SK-N-SH (cell line): ENCODE results near the gene ZNF579. TPM values are rescaled to one million over a fixed set of nuclear protein-coding genes. Genes with fewer than 3 reads are reported as not detected.

Source experiments
- CTCF ChIA-PET: fragments of 300-600, 350-600 bp; formaldehyde crosslinking; extraction: SDS; loops from one replicate; lab custom pipeline; 2021; lab: Yijun Ruan, JAX
- POLR2A ChIA-PET: fragments of 350-600 bp; sonication (Branson Sonifier 250); formaldehyde crosslinking; extraction: SDS; loops from one replicate; lab custom pipeline; 2020; ENCODE audit warnings: antibody characterized with exemption, inconsistent platforms; lab: Yijun Ruan, JAX
- DNase-seq: peaks from one replicate; pipeline ENCODE4 v3.0.0; 2012
- H2AFZ ChIP-seq: fragments of 200-600 bp; sonication (generic); 2 replicates; pipeline ENCODE4 v1.8.1; 2016; ENCODE audit warnings: antibody characterized with exemption, mild to moderate bottlenecking, low read depth
- H3F3A ChIP-seq: fragments of 200-600 bp; sonication (generic); replicated peaks from 2 replicates; pipeline ENCODE3; 2016; ENCODE audit warnings: antibody characterized with exemption, mild to moderate bottlenecking; ENCODE audit not compliant: insufficient read depth
- H3K27ac ChIP-seq, 2 experiments: fragments of 200-500 bp in 1 of 2; fragments of 200-600 bp in 1 of 2; sonication (Bioruptor generic) in 1 of 2; sonication (generic), shearing (Covaris generic) in 1 of 2; 2 replicates each; pipeline versions ENCODE4 v1.5.1 to v1.6.1; 2014 to 2016; ENCODE audit warnings: low read depth in 2 of 2, inconsistent platforms in 1 of 2, low read length in 1 of 2, mild to moderate bottlenecking in 1 of 2, mixed read lengths in 1 of 2
- H3K27me3 ChIP-seq: fragments of 200-600 bp; sonication (generic), shearing (Covaris generic); 2 replicates; pipeline ENCODE4 v1.6.1; 2016; ENCODE audit warnings: mixed run types; ENCODE audit not compliant: insufficient read depth
- H3K36me3 ChIP-seq, 2 experiments: fragments of 200-500 bp in 1 of 2; fragments of 200-600 bp in 1 of 2; sonication (Bioruptor generic) in 1 of 2; sonication (generic) in 1 of 2; replicated peaks in 1 of 2; 2 replicates each; pipeline versions ENCODE3 to v1.5.1; 2014 to 2016; ENCODE audit warnings: low read length in 1 of 2, mild to moderate bottlenecking in 1 of 2; ENCODE audit not compliant: insufficient read depth in 2 of 2, control insufficient read depth in 1 of 2
- H3K4me1 ChIP-seq, 2 experiments: fragments of 200-500 bp in 1 of 2; fragments of 200-600 bp in 1 of 2; sonication (Bioruptor generic) in 1 of 2; sonication (generic), shearing (Covaris generic) in 1 of 2; 2 replicates each; pipeline versions ENCODE4 v1.5.1 to v1.6.1; 2014 to 2016; ENCODE audit warnings: low read depth in 1 of 2, low read length in 1 of 2, mixed run types in 1 of 2; ENCODE audit not compliant: insufficient read depth in 2 of 2, control insufficient read depth in 1 of 2
- H3K4me2 ChIP-seq: fragments of 200-600 bp; sonication (generic), shearing (Covaris generic); 2 replicates; pipeline ENCODE4 v1.6.1; 2017; ENCODE audit warnings: mixed run types
- H3K4me3 ChIP-seq, 2 experiments: fragments of 200-500 bp in 1 of 2; fragments of 200-600 bp in 1 of 2; sonication (Bioruptor generic) in 1 of 2; sonication (generic), shearing (Covaris generic) in 1 of 2; 2 replicates each; pipeline versions ENCODE4 v1.5.1 to v1.8.1; 2014 to 2016; ENCODE audit warnings: low read depth in 2 of 2, inconsistent platforms in 1 of 2, low read length in 1 of 2, mild to moderate bottlenecking in 1 of 2, mixed read lengths in 1 of 2, moderate library complexity in 1 of 2
- H3K79me2 ChIP-seq: fragments of 200-600 bp; sonication (generic); 2 replicates; pipeline ENCODE4 v1.8.1; 2017; ENCODE audit warnings: mild to moderate bottlenecking; ENCODE audit not compliant: insufficient read depth
- H3K9ac ChIP-seq: fragments of 200-600 bp; sonication (generic); 2 replicates; pipeline ENCODE4 v1.6.1; 2017; ENCODE audit warnings: mixed run types
- H3K9me2 ChIP-seq: fragments of 200-600 bp; sonication (generic); 2 replicates; pipeline ENCODE4 v1.6.1; 2017; ENCODE audit warnings: mixed run types
- H3K9me3 ChIP-seq: fragments of 200-600 bp; sonication (generic); 2 replicates; pipeline ENCODE4 v1.6.1; 2017; ENCODE audit warnings: mixed run types, mild to moderate bottlenecking, moderate library complexity
- H4K20me1 ChIP-seq: fragments of 200-600 bp; sonication (generic); 2 replicates; pipeline ENCODE4 v1.6.1; 2017; ENCODE audit warnings: mild to moderate bottlenecking, mixed run types; ENCODE audit not compliant: insufficient read depth
- ELF1 ChIP-seq: IDR thresholded peaks from 2 replicates; pipeline ENCODE4 v1.4.0; 2012
- EP300 ChIP-seq, 2 experiments: IDR thresholded peaks; 2 replicates each; pipeline versions ENCODE4 v1.4.0 to v1.6.1; 2012; ENCODE audit warnings: borderline replicate concordance in 1 of 2, low read depth in 1 of 2, low read length in 1 of 2
- FOSL2 ChIP-seq: IDR thresholded peaks from 2 replicates; pipeline ENCODE4 v1.4.0; 2012; ENCODE audit warnings: low read depth, mild to moderate bottlenecking, moderate library complexity, borderline replicate concordance
- GABPA ChIP-seq: IDR thresholded peaks from 2 replicates; pipeline ENCODE4 v1.4.0; 2012; ENCODE audit warnings: low read depth, mild to moderate bottlenecking
- JUND ChIP-seq: IDR thresholded peaks from 2 replicates; pipeline ENCODE4 v1.4.0; 2012
- MXI1 ChIP-seq: IDR thresholded peaks from 2 replicates; pipeline ENCODE4 v1.6.1; 2012; ENCODE audit warnings: mild to moderate bottlenecking, low read depth, low read length, improper control_type of control experiment
- RAD21 ChIP-seq: IDR thresholded peaks from 2 replicates; pipeline ENCODE4 v1.6.1; 2012; ENCODE audit warnings: mild to moderate bottlenecking, low read length
- RCOR1 ChIP-seq: fragments of 150-350 bp; IDR thresholded peaks from 2 replicates; pipeline ENCODE4 v1.6.1; 2017; ENCODE audit warnings: antibody characterized with exemption, low read length
- SMC3 ChIP-seq: IDR thresholded peaks from 2 replicates; pipeline ENCODE4 v1.6.1; 2012; ENCODE audit warnings: low read depth, low read length, improper control_type of control experiment
- TAF1 ChIP-seq: IDR thresholded peaks from 2 replicates; pipeline ENCODE4 v1.6.1; 2012; ENCODE audit warnings: low read depth, mild to moderate bottlenecking, low read length, moderate library complexity, borderline replicate concordance
- TCF12 ChIP-seq: IDR thresholded peaks from 2 replicates; pipeline ENCODE4 v1.4.0; 2012
- USF1 ChIP-seq: IDR thresholded peaks from 2 replicates; pipeline ENCODE4 v1.4.0; 2012; ENCODE audit warnings: low read depth, borderline replicate concordance
- YY1 ChIP-seq: IDR thresholded peaks from 2 replicates; pipeline ENCODE4 v1.4.0; 2012; ENCODE audit warnings: low read depth, mild to moderate bottlenecking
- WGBS: methylation state at CpG from one replicate; pipeline ENCODE4 v1.1.6; 2017; ENCODE audit warnings: low lambda C conversion rate; 5-methylcytosine and 5-hydroxymethylcytosine counted together
- polyA plus RNA-seq, 3 experiments: library from polyadenylated mRNA; depleted of rRNA; stranded (reverse); fragments of >200 nt; gene quantifications; 2 replicates each; pipeline ENCODE4 v1.2.3, GENCODE V29; 2012
- TF ChIP-seq, protein P1 (sequence below): IDR thresholded peaks from 2 replicates; pipeline ENCODE4 v1.6.1; 2012; ENCODE audit warnings: mild to moderate bottlenecking, low read depth, low read length, moderate library complexity
- TF ChIP-seq, protein P2 (sequence below): fragments of 150-350 bp; IDR thresholded peaks from 2 replicates; pipeline ENCODE4 v1.6.1; 2017; ENCODE audit warnings: antibody characterized with exemption, low read length, low read depth, borderline replicate concordance

ZNF579 gene
- polyA plus RNA-seq, 1 of the 3 experiments (the other 2 are of a cell fraction) = 5.9 TPM

- no peak for TF ChIP-seq GABPA
- TF ChIP-seq RAD21 = no peak
- TF ChIP-seq TCF12 = no peak
- TF ChIP-seq, protein P1, sequence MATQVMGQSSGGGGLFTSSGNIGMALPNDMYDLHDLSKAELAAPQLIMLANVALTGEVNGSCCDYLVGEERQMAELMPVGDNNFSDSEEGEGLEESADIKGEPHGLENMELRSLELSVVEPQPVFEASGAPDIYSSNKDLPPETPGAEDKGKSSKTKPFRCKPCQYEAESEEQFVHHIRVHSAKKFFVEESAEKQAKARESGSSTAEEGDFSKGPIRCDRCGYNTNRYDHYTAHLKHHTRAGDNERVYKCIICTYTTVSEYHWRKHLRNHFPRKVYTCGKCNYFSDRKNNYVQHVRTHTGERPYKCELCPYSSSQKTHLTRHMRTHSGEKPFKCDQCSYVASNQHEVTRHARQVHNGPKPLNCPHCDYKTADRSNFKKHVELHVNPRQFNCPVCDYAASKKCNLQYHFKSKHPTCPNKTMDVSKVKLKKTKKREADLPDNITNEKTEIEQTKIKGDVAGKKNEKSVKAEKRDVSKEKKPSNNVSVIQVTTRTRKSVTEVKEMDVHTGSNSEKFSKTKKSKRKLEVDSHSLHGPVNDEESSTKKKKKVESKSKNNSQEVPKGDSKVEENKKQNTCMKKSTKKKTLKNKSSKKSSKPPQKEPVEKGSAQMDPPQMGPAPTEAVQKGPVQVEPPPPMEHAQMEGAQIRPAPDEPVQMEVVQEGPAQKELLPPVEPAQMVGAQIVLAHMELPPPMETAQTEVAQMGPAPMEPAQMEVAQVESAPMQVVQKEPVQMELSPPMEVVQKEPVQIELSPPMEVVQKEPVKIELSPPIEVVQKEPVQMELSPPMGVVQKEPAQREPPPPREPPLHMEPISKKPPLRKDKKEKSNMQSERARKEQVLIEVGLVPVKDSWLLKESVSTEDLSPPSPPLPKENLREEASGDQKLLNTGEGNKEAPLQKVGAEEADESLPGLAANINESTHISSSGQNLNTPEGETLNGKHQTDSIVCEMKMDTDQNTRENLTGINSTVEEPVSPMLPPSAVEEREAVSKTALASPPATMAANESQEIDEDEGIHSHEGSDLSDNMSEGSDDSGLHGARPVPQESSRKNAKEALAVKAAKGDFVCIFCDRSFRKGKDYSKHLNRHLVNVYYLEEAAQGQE = no peak
- TF ChIP-seq, all 33 proteins: peak for 0
- Histone ChIP-seq H3K79me2 (peaks cover 11% of the 10 kb centered on the region; the same call in 1 of the 2 replicates), H3K27me3 (no peaks in the 10 kb centered on the region), H3K4me2 (peak overlapping the region; percentile 29; the same call in 1 of the 2 replicates), H3K9me2 (no peaks in the 10 kb centered on the region), H3K36me3 (peaks cover 0 to 3% of the 10 kb centered on the region in 2 experiments), H2AFZ (no peak overlapping the region), H3K4me3 (peak overlapping the region; percentile 33 to 36; a peak in 2 of 4 replicates), H3K9ac (no peak overlapping the region), H3K9me3 (no peaks in the 10 kb centered on the region), H3F3A (peaks cover 12% of the 10 kb centered on the region), H3K27ac (no peak overlapping the region), H4K20me1 (no peaks in the 10 kb centered on the region), H3K4me1 (peaks cover 0 to 2% of the 10 kb centered on the region in 2 experiments; a peak in 1 of 4 replicates)
- whole genome bisulfite sequencing = 80% methylated on average over 7 of the region's 7 CpGs
- no peak for DNase-seq
- ChIA-PET CTCF (interaction anchor here (0.7 to 4.7 kb wide), 6 partner anchors 10 to 322 kb away, joined by 3 to 30 read pairs (median 7); partner anchors contain the start of gene ZNF865), POLR2A (interaction anchor here (0.6 to 1.3 kb wide), 2 partner anchors 24 to 50 kb away, joined by 3 to 7 read pairs; partner anchors contain the start of genes FIZ1 and ZNF524)
Measured at GRCh38 chr19:55623561-55623960, 42.9 kb upstream of the ZNF579 start.

GRCh38 chr19:55623130-55623529 lies 42.5 kb upstream of the ZNF579 start:
- Histone ChIP-seq H3K4me2 (peak overlapping the region; percentile 29; the same call in 1 of the 2 replicates), H3F3A (peaks cover 12% of the 10 kb centered on the region), H3K36me3 (peaks cover 0 to 3% of the 10 kb centered on the region in 2 experiments), H2AFZ (no peak overlapping the region), H3K9ac (no peak overlapping the region), H3K4me3 (no peak overlapping the region), H3K27ac (no peak overlapping the region), H3K27me3 (no peaks in the 10 kb centered on the region), H3K79me2 (peaks cover 11% of the 10 kb centered on the region; the same call in 1 of the 2 replicates), H3K9me3 (no peaks in the 10 kb centered on the region), H4K20me1 (no peaks in the 10 kb centered on the region), H3K9me2 (no peaks in the 10 kb centered on the region), H3K4me1 (peaks cover 0 to 2% of the 10 kb centered on the region in 2 experiments; a peak in 1 of 4 replicates)
- POLR2A ChIA-PET = no interaction called here
- WGBS = 95% methylated on average over 7 of the region's 7 CpGs
- CTCF ChIA-PET = interaction anchor here (0.7 to 4.7 kb wide), 5 partner anchors 10 to 321 kb away, joined by 3 to 30 read pairs (median 9); partner anchors contain the start of gene ZNF865
- no peak for TF ChIP-seq TAF1
- TF ChIP-seq YY1 = no peak
- no peak for TF ChIP-seq JUND
- no peak for TF ChIP-seq FOSL2
- no peak for TF ChIP-seq MXI1
- TF ChIP-seq ELF1 = no peak
- no peak for TF ChIP-seq SMC3
- no peak for TF ChIP-seq RCOR1
- TF ChIP-seq EP300 (IDR thresholded peaks at IDR 0.05; ENCODE audit: borderline replicate concordance in 1 of 2, low read depth in 1 of 2, low read length in 1 of 2) = no peak
- no peak for TF ChIP-seq USF1
- TF ChIP-seq, protein P2, sequence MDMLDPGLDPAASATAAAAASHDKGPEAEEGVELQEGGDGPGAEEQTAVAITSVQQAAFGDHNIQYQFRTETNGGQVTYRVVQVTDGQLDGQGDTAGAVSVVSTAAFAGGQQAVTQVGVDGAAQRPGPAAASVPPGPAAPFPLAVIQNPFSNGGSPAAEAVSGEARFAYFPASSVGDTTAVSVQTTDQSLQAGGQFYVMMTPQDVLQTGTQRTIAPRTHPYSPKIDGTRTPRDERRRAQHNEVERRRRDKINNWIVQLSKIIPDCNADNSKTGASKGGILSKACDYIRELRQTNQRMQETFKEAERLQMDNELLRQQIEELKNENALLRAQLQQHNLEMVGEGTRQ = no peak
- peak; percentile 9 for DNase-seq
